Fibroblast of pulmonary artery (primary cell): ENCODE data around the gene RABL3.
A peak's percentile ranks its signal among the peaks of the same experiment; 100 is the strongest.
"Not testable (repeated sequence)": the region's sequence is repeated elsewhere in the genome, so short reads cannot be mapped to it uniquely, and the experiment has no call there.

Source experiments
- DNase-seq: peaks from one replicate; pipeline ENCODE4 v3.0.0-alpha.2; 2010; ENCODE audit warnings: low read depth
- H3K4me3 ChIP-seq: replicated peaks from 2 replicates; pipeline ENCODE4 v1.5.1; 2011; ENCODE audit warnings: low read depth, mild to moderate bottlenecking, control low read depth, low read length, moderate library complexity
- TF ChIP-seq, protein P1 (sequence below): IDR thresholded peaks from 2 replicates; pipeline ENCODE4 v1.5.1; 2011; ENCODE audit warnings: mild to moderate bottlenecking, control low read depth, low read length, inconsistent platforms; ENCODE audit errors: missing control alignments

The RABL3 gene

DNA sequence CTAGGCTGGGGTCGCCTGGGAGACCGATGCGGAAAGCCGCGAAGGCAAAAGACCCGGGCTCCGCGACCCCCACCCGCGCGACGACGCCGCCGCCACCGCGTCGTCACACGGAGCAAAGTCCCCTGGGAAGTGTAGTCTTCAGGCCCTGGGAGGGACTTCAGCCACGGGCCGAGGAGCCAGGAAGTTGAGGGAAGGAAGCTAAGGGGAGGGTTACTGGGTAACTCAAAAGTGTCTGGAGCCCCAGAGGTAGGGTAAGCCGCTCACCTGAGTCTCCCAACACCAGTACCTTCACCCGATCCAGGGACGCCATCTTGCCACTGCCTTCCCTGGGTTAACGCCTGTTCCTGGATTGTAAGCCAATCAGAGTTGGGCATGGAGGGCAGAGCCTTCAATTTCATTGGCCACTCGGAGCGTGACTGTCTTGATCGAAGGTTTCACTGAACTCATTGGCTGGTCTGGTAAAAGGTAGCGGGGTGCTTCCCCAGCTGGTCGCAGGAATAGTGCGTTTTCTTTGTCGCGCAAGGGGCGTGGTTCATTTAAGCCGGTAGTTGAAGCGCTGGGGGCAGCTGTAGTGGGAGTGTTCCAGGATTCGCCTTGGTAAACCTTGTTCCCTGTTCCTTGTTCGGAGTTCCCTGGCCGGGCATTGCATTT is at the start of gene RABL3, which contains the start of gene GTF2E1:
RABL3 (minus strand) TSS at position 319 of the 651 bp plus-strand sequence; CDS start at position 310, 9 bp downstream.
GTF2E1 (plus strand) TSS at position 547 of the 651 bp plus-strand sequence. CDS start 7,809 bp downstream, outside the sequence.
- TF ChIP-seq, protein P1, sequence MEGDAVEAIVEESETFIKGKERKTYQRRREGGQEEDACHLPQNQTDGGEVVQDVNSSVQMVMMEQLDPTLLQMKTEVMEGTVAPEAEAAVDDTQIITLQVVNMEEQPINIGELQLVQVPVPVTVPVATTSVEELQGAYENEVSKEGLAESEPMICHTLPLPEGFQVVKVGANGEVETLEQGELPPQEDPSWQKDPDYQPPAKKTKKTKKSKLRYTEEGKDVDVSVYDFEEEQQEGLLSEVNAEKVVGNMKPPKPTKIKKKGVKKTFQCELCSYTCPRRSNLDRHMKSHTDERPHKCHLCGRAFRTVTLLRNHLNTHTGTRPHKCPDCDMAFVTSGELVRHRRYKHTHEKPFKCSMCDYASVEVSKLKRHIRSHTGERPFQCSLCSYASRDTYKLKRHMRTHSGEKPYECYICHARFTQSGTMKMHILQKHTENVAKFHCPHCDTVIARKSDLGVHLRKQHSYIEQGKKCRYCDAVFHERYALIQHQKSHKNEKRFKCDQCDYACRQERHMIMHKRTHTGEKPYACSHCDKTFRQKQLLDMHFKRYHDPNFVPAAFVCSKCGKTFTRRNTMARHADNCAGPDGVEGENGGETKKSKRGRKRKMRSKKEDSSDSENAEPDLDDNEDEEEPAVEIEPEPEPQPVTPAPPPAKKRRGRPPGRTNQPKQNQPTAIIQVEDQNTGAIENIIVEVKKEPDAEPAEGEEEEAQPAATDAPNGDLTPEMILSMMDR, result no peak
- peak; percentile 100 for DNase-seq
- peak within 1 kb of the TSS; percentile 98 for H3K4me3 ChIP-seq

DNA sequence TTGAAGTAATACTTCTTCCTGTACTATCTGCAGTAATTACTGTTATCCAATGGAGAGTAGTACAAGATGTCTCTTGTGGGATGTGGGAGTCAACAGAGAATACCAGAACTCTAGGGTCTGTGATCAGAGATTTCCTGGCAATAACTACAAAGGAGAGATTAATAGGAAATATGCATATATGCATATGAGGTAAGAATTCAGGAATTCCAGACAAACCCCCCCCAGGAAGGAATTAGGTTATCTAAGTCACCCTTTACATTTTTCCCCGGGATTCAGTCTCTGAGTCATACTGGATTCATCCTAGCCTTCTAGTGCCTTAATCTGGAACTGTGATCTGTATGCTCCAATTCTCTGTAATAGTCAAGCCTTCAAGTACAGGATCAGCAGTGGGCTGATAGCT is 49.6 kb upstream of the RABL3 start:
- DNase-seq, result peak; percentile 50
- TF ChIP-seq, protein P1, result no peak
- no peak overlapping the region for H3K4me3 ChIP-seq

GRCh38 chr3:120791010-120791409 is 48.7 kb upstream of the RABL3 start:
- TF ChIP-seq, protein P1, result no peak
- H3K4me3 ChIP-seq, result no peak overlapping the region
- no peak for DNase-seq

- H3K4me3 ChIP-seq, result not testable (repeated sequence)
- DNase-seq, result peak; percentile 60
These were observed 43.5 kb upstream of the RABL3 start for GRCh38 chr3:120785832-120786231.

GRCh38 chr3:120780977-120781376 is 38.7 kb upstream of the RABL3 start:
- DNase-seq, result peak; percentile 83
- TF ChIP-seq, protein P1, result no peak
- no peak overlapping the region for H3K4me3 ChIP-seq

DNA sequence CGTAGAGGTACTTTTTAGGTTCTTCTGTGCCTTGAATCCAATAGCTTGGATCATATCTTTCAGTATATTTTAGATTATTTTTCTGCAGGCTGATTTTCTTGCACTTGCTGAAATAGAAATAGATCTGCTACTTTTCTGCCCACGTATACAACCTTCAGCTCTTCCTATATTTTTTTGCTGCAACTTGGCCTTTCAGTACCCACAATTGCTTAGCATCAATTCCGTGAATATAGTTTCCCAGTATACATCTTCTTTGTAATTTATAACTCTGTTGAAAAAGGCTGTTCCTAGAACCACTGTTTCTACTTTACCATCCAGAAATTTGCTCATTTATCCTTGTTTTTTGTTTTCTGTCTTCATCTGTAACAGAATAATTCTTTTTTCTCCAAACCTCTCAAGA is 36.5 kb upstream of the RABL3 start:
- H3K4me3 ChIP-seq, result no peak overlapping the region
- TF ChIP-seq, protein P1, result no peak
- DNase-seq, result no peak

DNA sequence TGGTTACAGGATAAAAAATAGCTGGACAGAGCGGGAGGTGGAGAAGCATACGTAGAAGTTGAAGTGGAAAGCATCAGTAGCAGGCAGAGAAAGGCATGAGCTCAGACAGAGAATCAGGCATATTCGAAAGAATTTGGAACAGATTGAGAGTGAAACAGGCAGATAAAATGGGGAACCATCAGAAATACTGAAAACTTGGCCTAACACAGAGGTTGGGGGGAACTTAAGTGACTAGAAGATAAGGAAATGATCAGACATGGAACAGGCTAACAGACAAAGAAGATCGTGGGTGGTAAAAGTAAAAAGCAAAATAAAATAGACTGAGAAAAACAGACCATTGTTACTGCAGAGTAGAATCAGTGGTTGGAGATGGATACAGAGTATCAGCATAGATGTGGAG is 33.1 kb upstream of the RABL3 start:
- no peak for DNase-seq
- H3K4me3 ChIP-seq, result no peak overlapping the region
- TF ChIP-seq, protein P1, result no peak
